Hematopoietic multipotent progenitor cell (in vitro differentiated cells): ENCODE data around the gene CADM1. TPM values are rescaled to one million over a fixed set of nuclear protein-coding genes. Genes with fewer than 3 reads are reported as not detected.

Experiments used
- DNase-seq, 3 donors: peaks; one replicate each; pipeline ENCODE4 v3.0.0-alpha.2; 2011 to 2015; ENCODE audit warnings: low read depth in 2 of 3, low spot score in 2 of 3
- total RNA-seq: library from RNA; depleted of rRNA; stranded (reverse); fragments of >200 nt; gene quantifications from one replicate; pipeline ENCODE4 v1.2.3, GENCODE V29; 2012

CADM1 gene
- total RNA-seq, 1 donor, result under 0.01 TPM

DNA sequence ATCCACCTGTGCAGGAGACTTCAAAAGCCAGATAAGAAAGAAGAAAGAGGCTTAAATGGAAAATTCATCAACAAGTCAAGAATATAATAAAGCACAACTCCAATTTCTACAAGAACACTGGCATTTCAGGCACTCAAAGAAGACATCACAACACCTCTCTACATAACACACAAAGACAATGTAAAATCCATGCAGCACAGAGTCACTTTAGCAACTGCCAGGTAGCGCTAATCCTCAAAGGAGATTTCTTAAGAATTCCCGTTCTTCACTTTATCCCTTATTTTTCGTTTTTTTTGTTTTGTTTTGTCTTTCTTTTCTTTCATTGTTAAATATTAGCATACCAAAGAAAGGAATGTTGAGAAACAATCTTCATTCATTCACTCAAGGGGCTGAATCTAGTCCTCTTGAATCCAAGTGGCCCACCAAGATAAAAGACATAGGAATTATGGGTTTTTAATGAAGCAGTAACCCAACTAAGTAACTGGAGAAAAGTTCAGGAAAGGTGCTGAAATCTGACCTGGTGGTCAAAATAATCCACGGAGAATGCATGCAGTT, 95.0 kb downstream of the CADM1 start:
- no peak for DNase-seq

DNA sequence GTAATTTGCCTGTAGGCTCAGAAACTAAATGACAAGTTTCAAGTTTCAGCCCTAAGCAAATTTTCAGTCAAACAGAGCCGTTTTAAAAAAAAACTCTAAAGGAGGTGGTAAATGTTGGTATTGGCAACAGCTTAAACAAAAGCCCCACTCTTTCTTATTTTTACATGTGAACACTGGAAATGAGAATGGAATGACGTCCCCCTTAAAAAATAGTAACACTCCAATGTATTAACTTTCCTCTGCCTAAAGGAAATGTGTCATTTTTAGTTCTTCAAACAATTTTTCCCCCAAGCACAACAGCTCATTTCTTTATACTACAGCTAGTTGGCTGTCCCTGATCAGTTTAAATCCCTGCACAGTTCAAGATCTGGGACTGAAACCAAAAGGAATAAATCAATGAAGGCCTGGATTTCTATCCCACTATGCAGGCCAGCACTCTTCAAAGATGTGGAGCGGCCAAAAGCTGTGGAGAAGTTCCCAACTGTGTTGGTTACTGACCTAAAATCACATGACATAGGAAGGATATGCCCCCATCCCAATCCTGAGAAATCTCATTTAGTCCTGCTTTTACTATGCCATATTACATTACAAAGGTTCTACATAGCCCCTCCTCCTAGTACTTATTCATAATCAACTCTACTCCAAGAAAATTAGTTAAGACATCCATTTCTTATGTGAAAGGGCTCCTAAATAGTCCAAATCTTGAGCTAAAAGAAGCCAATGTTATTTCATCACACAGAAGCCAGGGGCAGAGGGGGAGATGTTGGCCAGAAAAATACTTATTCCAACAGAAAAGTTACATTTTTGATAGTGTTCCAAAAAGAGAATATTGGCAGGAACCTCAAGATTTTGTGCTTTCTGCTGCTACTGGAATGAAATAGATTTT, 95.9 kb downstream of the CADM1 start:
- DNase-seq, result no peak

GRCh38 chr11:115407496-115407895, 96.7 kb downstream of the CADM1 start:
- DNase-seq, result no peak

DNA sequence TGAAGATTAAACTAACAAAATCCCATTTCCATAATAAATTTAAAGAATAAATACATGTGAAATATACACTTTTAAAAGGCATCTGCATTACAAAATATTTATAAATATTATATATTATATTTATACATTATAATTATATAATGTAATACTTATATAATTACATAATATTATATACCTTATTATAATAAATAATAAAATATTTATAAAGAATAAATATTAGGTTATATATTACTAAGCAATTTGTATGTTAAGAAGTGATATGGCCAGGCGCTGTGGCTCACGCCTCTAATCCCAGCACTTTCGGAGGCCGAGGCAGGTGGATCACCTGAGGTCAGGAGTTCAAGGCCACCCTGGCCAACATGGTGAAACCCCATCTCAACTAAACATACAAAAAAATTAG, 97.8 kb downstream of the CADM1 start:
- no peak for DNase-seq

GRCh38 chr11:115398333-115399080, 105.7 kb downstream of the CADM1 start:
- no peak for DNase-seq

- DNase-seq, result no peak
Measured at GRCh38 chr11:115396533-115396932, 107.7 kb downstream of the CADM1 start.

- DNase-seq, result no peak
Measured at GRCh38 chr11:115393950-115394349, 110.3 kb downstream of the CADM1 start.

- no peak for DNase-seq
Measured at GRCh38 chr11:115391598-115391997, 112.6 kb downstream of the CADM1 start.

DNA sequence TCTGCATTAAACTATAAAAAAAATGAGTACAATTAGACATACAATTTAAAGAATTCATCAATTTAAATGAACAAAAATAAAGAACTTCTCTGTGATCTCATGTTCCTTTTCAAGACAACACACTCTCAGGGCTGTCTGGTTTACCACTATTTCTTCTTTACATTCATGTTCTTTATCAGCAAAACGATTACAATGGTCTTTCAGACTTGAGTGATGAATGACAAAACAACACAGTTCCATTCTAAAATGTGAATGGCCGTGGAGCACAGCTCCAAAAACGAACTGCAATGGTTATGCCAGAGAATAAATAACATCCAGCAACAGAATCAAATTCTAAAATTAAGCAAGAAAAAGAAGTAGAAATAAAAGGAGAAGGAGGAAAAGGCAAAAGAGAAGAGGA, 113.1 kb downstream of the CADM1 start:
- DNase-seq, result no peak

- no peak for DNase-seq
Measured at GRCh38 chr11:115390441-115390840, 113.8 kb downstream of the CADM1 start.

- no peak for DNase-seq
Measured at GRCh38 chr11:115389790-115390189, 114.4 kb downstream of the CADM1 start.

- DNase-seq, result no peak
Measured at GRCh38 chr11:115385226-115385625, 119.0 kb downstream of the CADM1 start.

- DNase-seq, result no peak
Measured at GRCh38 chr11:115384236-115384635, 120.0 kb downstream of the CADM1 start.

DNA sequence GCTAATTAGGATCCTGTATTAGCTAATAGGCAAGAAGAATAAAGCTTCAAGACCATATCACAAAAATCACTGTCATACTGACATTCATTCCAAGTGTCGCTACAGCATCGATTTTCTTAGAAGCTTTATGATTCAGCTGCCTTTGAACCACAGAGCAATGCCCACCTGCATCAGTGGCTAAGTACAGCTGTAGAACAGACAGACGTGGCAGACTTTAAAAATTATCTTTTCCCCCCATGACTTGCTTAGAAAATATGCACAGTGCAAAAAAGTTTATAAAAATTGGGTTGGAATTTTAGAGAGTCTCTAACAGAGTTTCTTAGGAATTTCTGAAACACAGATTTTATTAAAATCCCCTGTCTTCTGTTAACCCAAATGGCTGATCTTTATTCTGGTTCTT, 120.8 kb downstream of the CADM1 start:
- no peak for DNase-seq

- no peak for DNase-seq
Measured at GRCh38 chr11:115379528-115379927, 124.7 kb downstream of the CADM1 start.

DNA sequence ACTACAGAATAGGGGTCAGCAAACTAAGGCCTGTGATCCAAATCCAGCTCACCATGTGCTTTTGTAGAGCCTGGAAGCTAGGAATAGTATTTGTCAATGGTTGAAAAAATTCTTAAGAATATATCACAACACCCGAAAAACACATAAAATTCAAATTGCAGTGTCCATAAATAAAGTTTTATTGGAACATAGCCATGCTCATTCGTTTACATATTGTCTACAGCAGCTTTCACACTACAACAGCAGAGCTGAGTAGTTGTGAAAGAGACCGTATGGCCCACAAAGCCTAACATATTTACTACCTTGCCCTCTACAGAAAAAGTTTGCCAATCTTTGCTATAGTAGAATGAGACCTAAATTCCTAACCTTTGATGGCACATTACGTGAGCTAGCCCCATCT, 125.7 kb downstream of the CADM1 start:
- DNase-seq, result no peak

GRCh38 chr11:115377882-115378296, 126.3 kb downstream of the CADM1 start:
- no peak for DNase-seq

- no peak for DNase-seq
Measured at GRCh38 chr11:115368616-115369015, 135.6 kb downstream of the CADM1 start.

- DNase-seq, result no peak
Measured at GRCh38 chr11:115366826-115367225, 137.4 kb downstream of the CADM1 start.

- DNase-seq, result no peak
Measured at GRCh38 chr11:115365907-115366306, 138.3 kb downstream of the CADM1 start.

GRCh38 chr11:115364896-115365295, 139.3 kb downstream of the CADM1 start:
- DNase-seq, result no peak

DNA sequence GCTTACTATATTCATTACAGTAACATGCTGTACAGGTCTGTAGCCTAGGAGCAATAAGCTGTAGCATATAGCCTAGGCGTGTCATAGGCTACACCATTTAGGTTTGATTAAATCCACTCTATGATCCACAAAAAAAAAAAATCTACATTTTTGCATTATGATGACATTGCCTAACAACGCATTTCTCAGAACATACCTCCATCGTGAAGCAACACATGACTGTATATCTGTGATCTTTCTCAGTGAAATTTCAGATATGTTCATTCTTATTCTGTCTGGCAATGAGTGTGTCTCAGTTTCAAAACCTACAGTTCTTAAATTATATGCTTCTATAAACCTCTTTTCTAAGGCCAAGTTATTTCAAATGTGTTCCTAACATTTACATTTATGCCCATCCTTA, 140.3 kb downstream of the CADM1 start:
- DNase-seq, result no peak
